ENCODE results near the gene LCOR.
"Not testable (repeated sequence)": the region's sequence is repeated elsewhere in the genome, so short reads cannot be mapped to it uniquely, and the experiment has no call there.

The LCOR gene

GRCh38 chr10:96943161-96943560 lies 111.1 kb downstream of the LCOR start:
- DNase-seq: not testable (repeated sequence)

GRCh38 chr10:96947036-96947435 lies 114.9 kb downstream of the LCOR start:
- DNase-seq: no peak

- no peak for DNase-seq
These were observed 117.1 kb downstream of the LCOR start for GRCh38 chr10:96949039-96949683.

- DNase-seq: no peak
These were observed 119.9 kb downstream of the LCOR start for GRCh38 chr10:96951954-96952353.

DNA sequence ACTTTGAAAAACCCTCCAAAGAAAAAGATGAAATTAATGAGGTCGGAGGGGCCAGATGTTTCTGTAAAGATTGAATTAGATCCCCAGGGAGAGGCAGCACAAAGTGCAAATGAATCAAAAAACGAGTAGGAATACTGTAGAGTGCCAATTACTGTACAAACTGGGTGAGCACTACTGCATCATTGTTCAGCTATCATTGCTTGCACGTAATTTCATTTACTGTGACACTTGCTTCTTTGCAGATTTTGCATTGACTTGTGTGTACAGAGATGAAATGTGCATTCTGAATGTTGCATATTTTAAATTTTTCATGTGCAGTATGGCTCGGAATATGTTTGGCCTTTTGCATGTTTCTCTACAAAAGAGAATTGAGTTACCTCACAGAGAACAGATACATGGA lies 123.7 kb downstream of the LCOR start:
- no peak for DNase-seq

DNA sequence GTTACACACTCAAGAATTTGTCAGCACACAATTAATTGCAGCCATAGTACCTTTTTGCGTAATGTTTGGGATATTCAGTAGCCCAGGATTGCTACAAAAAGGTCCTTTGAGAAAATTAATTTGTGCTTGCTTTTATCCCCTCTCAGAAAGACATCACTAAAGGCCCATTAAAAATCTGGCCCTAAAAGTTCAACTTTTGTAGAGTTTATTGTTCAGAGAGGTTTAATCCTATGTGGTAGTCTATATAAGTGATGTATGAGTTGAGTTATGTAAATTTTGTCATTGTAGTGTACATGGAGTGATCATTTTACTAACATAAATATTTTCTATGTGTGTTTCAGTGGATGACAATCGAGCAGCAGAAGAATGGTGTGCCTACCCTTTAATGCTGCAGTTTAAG lies 126.0 kb downstream of the LCOR start:
- DNase-seq: no peak

DNA sequence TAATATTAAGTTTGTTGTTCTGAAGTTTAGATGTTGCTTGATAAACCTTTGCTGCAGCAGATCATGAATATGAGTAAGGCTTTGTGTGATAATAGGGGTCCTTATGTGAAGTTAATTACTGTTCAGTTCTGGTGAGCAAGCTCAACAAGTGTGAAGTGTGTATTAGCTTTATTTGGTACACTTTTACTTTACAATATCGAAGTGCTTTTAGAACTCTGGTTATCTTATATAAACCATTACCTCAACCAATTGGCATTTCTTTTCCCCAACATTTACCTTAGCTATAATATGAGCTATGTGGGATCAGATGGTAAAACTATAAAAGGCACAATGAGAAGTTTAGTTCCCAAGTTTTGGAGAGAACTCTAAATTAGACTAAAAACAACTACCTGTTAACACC lies 127.6 kb downstream of the LCOR start:
- no peak for DNase-seq

- no peak for DNase-seq
These were observed 128.8 kb downstream of the LCOR start for GRCh38 chr10:96960872-96961271.

DNA sequence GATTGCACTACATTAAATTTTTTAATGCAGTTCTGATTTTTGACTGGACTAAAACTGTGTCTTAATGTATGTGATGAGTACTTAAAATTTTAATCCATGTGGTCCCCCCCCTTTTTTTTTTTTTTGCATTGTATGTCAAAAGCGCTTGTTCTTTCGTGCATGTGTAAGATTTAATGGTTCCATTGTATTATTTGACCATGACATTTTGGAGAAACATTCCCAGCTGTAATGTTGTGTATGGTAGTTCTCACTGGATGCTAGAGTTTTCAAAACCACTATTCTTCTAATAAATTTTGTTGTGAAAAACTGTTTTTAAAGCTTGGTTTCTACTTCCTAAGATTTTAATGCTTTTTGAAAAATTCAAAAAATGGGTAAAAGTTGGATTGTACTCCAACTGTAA lies 132.0 kb downstream of the LCOR start:
- DNase-seq: no peak

- no peak for DNase-seq
These were observed 135.7 kb downstream of the LCOR start for GRCh38 chr10:96967847-96968246.

DNA sequence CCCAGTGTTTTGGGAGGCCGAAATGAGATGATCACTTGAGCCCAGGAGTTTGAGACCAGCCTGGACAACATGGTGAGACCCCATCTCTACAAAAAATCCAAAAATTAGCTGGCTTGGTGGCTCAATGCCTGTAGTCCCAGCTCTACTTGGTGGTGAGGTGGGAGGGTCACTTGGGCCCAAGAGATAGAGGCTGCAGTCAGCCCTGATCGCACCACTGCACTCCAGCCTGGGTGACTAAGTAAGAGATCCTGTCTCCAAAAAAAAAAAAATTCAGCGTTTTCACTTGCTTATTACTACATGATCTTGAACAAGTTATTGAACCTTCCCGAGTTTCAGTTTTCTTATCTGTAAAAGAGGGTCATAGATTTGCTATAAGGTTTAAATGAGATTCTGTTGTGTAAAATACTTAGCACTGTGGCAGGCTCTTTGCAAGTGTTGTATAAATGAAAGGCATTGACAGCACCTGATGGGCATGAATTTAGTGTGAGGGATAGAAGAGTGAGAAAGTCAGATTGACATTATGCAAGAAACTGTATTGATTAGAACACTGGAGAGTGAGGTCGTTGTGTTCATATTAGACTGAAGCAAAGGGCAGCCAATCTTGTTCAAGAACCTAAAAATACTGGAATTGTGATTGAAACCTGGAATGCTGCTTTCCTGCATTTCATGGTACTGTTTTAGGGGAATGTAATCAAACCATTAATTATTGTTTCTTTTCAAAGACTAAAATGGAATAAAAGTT lies 136.8 kb downstream of the LCOR start:
- no peak for DNase-seq

GRCh38 chr10:96971324-96971723 lies 139.2 kb downstream of the LCOR start:
- no peak for DNase-seq

- DNase-seq: no peak
These were observed 140.2 kb downstream of the LCOR start for GRCh38 chr10:96972264-96972663.

DNA sequence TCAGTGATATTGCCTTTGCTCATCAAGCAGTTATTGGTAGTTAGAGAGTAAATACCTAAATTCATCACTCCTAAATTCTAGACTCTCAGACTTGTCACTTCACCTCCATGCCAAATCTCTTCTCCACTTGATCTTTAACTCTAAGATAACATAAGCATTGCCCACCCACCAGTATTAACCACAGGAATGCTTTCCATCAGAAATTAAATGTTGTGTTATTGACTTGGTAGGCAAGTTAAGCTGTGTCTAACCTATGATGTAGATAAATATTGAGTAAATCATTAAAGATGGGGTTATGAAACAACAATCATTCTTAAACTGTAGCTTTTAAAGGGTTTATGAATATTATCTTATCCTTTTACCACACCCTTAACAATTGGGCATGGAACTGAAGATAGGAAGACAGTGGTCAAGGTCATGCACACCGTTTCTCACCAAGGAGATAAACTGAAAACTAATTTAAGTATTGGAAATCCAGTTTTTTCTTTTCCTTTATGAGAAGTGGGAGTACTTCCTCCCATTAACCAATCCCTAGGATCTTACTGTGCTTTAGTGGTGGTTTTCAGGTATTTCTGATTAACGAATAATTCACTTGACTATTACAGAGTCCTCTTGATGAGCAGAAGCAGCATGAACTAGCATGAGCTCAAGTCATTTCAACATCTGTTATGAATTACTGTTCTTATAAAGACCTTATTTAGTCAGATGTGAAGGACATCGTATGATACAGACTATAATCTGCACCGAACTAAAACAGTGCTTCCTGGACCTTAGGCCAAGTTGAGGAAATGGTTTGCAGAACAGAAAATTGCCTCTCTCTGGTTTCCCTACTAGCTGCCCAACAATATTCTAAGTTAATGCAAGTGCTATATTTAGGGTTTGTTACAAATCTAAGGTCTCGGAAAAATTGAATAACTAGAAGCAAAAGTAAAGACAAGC lies 142.0 kb downstream of the LCOR start:
- no peak for DNase-seq

DNA sequence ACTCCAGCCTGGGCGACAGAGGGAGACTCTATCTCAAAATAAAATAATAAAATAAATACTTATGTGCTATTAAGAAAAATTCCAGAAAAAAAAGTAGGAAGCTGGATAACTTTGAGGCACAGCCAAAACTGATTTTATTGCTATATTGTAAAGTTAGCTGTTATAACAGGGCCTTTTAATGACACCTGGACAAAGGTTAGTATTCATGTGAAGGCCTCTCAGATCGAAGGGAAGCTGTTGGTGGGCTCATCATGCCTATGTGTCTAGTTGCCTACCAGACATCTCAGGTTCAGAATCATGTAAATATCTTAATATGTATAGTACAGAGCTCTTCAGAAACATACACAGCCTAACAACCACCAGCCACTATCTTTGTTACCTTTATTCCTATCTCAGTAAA lies 143.0 kb downstream of the LCOR start:
- DNase-seq: no peak

DNA sequence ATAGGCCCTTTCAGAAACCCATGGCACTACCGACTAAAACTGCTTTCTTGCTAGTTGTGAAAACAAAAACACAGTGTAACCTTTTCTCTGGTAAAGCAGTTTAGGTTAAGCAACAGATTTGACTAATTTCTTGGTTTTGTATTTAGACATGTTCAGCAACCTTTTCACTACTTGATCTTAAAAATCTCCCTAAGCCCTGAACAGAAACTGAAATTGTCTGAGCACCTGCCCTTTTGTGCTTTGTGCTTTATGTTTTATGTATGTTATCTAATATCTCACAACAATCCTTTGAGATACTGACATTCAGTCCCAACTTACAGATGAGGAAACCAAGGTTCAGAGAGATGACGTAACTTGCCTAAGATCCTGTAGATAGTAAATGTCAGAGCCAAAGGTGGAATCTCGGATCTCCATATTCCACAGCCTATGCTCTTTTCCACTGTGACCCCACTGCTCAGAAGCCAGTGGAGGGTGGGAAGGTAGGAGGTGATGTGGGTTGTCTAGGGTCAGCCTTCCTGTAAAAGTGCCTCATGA lies 146.6 kb downstream of the LCOR start:
- no peak for DNase-seq

- DNase-seq: no peak
These were observed 150.2 kb downstream of the LCOR start for GRCh38 chr10:96982149-96982930.

DNA sequence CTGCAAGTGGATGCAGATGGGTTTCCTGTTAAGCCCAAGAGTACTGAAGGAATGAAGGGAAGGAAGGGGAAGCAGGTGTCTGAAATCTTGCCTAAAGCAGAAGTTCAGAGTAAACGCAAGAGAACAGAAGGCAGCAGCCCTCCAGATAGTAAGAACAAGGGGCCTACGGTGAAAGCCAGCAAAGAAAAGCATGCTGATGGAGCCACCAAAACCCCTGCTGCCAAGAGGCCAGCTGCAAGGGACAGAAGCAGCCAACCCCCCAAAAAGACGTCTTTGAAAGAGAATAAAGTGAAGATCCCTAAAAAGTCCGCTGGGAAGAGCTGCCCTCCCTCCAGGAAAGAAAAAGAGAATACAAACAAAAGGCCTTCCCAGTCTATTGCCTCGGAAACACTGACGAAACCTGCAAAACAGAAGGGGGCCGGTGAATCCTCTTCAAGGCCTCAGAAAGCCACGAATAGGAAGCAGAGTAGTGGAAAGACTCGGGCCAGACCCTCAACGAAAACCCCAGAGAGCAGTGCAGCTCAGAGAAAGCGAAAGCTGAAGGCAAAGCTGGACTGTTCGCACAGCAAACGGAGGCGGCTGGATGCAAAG lies 152.5 kb downstream of the LCOR start:
- no peak for DNase-seq

GRCh38 chr10:96986200-96986856 lies 154.2 kb downstream of the LCOR start:
- DNase-seq: no peak

GRCh38 chr10:96987141-96987841 lies 155.2 kb downstream of the LCOR start:
- DNase-seq: no peak

- DNase-seq: no peak
These were observed 155.7 kb downstream of the LCOR start for GRCh38 chr10:96987842-96988175.
